ENCODE measurements around the gene WDFY3.
A peak's percentile ranks its signal among the peaks of the same experiment; 100 is the strongest.

Gene WDFY3, protein sequence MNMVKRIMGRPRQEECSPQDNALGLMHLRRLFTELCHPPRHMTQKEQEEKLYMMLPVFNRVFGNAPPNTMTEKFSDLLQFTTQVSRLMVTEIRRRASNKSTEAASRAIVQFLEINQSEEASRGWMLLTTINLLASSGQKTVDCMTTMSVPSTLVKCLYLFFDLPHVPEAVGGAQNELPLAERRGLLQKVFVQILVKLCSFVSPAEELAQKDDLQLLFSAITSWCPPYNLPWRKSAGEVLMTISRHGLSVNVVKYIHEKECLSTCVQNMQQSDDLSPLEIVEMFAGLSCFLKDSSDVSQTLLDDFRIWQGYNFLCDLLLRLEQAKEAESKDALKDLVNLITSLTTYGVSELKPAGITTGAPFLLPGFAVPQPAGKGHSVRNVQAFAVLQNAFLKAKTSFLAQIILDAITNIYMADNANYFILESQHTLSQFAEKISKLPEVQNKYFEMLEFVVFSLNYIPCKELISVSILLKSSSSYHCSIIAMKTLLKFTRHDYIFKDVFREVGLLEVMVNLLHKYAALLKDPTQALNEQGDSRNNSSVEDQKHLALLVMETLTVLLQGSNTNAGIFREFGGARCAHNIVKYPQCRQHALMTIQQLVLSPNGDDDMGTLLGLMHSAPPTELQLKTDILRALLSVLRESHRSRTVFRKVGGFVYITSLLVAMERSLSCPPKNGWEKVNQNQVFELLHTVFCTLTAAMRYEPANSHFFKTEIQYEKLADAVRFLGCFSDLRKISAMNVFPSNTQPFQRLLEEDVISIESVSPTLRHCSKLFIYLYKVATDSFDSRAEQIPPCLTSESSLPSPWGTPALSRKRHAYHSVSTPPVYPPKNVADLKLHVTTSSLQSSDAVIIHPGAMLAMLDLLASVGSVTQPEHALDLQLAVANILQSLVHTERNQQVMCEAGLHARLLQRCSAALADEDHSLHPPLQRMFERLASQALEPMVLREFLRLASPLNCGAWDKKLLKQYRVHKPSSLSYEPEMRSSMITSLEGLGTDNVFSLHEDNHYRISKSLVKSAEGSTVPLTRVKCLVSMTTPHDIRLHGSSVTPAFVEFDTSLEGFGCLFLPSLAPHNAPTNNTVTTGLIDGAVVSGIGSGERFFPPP (N-terminal part only)

DNA sequence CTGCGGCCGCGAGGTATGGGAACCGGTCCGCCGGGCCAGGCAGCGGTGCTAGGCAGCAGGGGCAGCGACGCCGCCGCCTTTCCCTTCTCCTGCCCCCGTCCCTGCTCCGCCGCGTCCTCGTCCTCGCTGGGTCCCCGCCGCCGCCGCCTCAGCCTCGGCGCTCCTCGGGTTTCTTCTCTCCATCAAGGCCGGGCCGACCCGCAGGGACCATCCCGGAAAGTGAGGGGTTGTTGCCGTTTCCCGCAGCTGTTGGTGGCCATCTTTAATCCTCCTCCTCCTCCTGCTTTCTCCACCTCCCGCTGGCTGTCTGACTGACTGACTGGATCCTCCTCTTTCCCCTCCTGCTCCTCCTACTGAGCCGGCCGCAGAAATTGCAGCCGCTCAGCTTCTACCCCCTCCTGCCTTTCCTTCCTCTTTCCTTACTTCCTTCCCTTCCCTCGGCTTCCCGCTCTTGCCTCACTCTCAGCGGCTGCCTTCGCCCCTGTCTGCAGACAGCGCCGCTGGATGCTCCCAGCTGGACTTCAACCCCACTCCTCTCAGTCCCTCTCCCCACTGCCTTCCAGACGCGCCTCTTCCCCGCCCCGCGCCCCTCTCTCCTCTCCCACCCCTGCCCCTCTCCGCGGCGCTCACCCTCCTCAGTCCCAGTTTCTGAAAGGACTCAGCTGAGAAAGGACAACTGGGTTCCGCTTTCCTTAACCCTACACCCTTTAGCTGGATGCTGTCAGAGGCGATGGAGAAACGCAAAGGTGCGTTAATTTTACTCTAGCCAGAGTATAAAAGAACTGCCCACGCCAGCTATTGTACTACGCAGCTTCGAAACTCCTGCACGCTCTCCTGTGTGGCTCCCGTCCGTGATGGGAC, at the start of gene WDFY3:
Gene WDFY3 (minus strand): TSS at position 309 of the 861 bp plus-strand sequence. CDS start 106,099 bp downstream, outside the sequence.
- DNase-seq (ENCODE audit: low spot score): peak; percentile 86

DNA sequence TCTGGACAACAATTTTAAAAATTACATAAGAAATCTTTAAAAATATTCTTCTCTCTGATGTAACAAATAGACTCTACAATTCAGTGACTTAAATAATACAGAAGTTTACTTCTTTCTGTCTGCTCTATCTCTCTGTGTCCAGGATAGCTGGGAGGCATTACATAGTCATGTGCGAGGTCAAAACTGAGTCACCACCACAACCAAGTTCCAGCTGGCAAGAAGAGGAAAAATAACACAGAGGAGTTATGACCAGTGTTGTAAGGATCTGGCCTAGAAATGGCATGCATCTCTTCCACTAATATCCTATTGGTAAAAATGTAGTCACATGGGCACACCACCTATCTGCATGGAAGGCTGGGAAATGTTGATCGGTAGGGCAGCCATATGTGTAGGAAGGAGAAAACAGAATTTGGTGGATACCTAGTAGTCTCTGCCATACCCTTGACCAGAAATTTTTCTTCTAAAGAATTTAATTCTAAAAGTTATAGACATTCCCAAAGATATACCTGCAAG, 39.4 kb upstream of the WDFY3 start:
- DNase-seq (ENCODE audit: low spot score): no peak

DNA sequence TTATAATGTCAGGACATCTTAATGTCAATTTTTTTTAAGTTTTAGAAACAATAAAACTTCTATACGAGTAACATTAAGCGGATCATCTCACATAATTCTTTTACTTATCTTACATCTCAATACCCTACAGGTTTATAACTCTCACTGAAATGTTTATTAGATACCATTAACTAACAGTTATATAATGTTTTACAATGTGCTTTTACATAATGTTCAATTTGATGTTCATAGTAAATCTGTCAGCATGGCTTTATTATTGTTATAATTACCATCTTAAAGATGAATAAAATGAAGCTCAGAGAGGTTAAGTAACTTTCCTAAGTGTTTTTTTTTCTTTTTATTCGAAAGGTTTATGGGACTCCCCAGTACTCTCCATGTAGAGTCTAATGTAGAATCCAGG, 33.9 kb upstream of the WDFY3 start:
- DNase-seq (ENCODE audit: low spot score): no peak

DNA sequence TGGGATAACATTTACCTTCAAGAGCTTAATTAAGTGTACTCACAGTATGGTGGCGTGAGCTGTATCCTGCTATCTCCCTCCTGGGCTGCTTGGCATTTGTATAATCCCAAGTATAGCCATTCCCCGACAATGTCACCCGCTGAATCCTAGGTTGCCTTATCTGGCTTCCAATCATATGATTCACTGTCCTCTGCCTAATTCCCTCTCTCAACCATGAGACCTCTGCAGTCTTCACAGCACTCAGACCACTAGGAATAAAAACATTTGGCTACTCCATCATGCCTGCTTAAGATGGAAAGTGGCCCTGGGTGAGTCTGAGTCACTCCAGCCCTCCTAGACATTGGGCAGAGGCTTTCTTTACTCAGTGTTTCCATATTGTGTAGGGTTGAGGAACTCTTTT, 28.9 kb upstream of the WDFY3 start:
- no peak for DNase-seq (ENCODE audit: low spot score)

GRCh38 chr4:84994280-84994679, 27.8 kb upstream of the WDFY3 start:
- DNase-seq (ENCODE audit: low spot score): peak; percentile 22

- no peak for DNase-seq (ENCODE audit: low spot score)
These were observed 19.5 kb upstream of the WDFY3 start for GRCh38 chr4:84985952-84986351.

GRCh38 chr4:84977396-84977795, 10.9 kb upstream of the WDFY3 start:
- DNase-seq (ENCODE audit: low spot score): no peak

DNA sequence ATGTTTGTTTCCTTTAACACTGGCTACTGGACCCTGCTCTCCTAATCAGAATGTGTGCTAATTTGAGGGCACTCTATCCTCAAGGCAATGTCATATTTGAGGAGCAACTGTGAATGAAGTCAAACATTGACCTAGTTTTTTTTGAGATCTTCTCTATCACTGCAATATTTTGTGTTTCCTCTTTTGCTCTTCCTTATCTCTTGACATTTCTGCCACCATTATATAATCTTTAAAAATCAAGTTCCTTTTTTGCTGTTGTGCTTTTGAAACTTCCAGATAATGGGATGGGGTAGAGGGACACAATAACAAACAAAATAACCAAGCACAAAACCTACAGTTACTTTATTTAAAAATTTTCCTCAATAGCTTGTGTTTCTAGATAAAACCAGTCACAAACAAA, 7.4 kb upstream of the WDFY3 start:
- no peak for DNase-seq (ENCODE audit: low spot score)

- peak; percentile 32 for DNase-seq (ENCODE audit: low spot score)
These were observed 4.9 kb upstream of the WDFY3 start for GRCh38 chr4:84971319-84971932.

GRCh38 chr4:84968925-84969324, 2.4 kb upstream of the WDFY3 start:
- no peak for DNase-seq (ENCODE audit: low spot score)

DNA sequence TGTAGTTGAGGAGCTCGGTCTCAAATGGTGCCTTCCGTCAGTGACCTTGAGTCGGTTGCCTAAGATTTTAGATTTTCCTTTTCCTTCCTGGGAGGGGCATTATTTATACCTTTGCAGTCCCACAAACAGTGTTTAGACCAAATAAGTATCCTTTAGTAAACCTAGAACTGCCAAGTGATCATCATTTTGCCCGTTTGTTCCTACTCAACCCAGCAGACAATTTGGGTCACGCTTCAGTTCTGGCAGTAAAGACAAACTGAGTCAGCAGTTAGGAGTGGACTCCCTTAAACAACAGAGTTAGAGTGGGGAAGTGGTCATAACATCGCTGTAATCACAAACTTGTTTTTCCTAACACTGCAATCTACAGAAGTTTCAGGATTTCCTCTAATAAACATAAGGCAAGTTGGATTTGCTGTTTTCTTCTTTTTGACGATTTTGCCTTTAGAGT, 777 bp upstream of the WDFY3 start:
- no peak for DNase-seq (ENCODE audit: low spot score)

- peak; percentile 83 for DNase-seq (ENCODE audit: low spot score)
These were observed 723 bp downstream of the WDFY3 start for GRCh38 chr4:84965553-84966381.

DNA sequence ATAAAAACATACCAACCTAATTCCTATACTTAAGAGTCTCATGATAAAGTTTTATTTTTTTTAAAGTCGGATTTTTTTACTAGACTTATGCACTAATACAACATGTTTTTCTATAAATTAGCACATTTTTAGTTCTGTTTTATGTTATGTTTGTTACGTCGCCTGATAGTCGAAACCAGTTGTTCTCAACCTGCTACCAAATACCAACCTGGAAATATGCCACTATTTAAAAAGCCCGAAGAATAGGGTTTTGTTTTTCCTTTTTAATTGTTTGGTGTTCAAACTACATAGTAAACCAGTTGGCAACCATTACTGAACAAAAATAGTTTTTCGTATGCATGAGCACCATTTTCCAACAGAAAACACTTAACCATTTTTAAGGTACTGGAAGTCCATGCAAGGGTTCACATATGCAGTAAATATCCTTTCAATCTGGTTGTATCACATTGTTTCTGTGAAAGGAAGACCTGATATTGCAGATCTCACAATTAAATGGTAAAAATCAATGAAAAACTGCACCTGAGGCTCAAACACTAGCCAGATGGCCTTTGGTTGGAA, 1.4 kb downstream of the WDFY3 start:
- DNase-seq (ENCODE audit: low spot score): no peak

DNA sequence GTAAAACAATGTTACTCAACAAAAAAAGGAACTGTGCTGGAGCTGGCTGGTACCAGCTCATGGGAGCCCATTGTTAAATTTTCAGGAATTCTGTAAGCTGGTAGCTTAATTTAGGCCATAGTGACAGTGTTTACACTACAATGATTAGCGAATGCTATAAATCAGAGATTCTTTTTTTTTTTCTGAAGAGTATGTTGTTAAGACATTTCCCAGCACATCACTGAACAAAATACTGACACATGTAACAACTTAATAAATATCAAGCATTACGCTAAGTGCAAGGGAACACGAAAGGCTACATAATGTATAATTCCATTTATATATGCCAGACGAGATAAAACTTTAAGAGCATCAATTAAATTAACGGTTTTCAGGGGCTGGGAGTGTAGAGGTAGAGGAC, 4.4 kb downstream of the WDFY3 start:
- no peak for DNase-seq (ENCODE audit: low spot score)

DNA sequence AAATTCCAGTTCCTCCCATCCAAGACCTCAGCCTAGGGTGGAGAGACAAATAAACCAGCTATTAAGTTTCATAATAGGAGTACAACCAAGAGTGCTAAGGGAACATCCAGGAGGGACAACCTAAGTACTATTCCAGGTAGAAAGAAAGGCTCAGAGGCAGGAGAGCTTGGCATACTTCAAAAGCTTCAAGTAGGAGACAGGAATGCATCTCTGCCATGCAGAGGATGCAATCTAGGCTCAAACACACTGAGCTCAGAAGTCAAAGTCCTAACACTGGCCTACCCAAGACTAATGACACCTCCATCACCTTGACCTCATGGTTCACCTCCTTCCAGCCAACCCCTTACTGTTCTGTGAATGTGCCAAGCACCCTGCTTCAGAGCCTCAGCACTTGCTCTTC, 8.1 kb downstream of the WDFY3 start:
- no peak for DNase-seq (ENCODE audit: low spot score)

- no peak for DNase-seq (ENCODE audit: low spot score)
These were observed 8.7 kb downstream of the WDFY3 start for GRCh38 chr4:84957514-84958420.

- no peak for DNase-seq (ENCODE audit: low spot score)
These were observed 10.5 kb downstream of the WDFY3 start for GRCh38 chr4:84956014-84956413.

DNA sequence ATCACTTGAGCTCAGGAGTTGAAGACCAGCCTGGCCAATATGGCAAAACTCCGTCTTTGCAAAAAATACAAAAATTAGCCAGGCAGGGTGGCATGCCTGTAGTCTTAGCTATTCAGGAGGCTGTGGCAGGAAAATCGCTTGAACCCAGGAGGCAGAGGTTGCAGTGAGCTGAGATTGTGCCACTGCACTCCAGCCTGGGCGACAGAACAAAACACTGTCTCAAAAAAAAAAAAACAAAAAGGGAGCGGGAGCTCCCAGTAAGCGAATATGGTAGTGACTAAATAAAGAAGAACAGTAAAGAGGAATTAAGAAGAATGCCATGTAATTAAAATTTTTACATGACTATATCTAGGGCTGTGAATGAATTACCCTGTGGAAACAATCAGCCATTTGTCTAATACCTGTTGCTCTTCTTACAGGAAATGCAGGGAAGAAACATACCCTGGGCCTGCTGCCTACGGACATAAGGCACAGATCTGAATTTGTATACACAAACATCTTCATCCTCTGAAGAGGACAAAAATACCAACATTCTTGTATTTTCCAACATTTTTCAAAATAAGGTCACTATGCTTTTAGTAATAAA, 11.4 kb downstream of the WDFY3 start:
- no peak for DNase-seq (ENCODE audit: low spot score)

Data from iPS-NIHi11 (cell line).